GM13976 (cell line): Measurements from ENCODE around the gene ARAP2.

Source experiments
- DNase-seq: peaks from one replicate; pipeline ENCODE4 v3.0.0; 2012; ENCODE audit warnings: low spot score
- CTCF ChIP-seq: IDR thresholded peaks from 2 replicates; pipeline ENCODE4 v1.5.1; 2012; ENCODE audit warnings: borderline replicate concordance, mild to moderate bottlenecking; ENCODE audit not compliant: insufficient read depth; ENCODE audit errors: extremely low read depth, missing control alignments, control extremely low read depth
- in situ Hi-C: fragments of 300-500 bp; cut with MboI; formaldehyde crosslinking; loops from one replicate; pipeline ENCODE4 v1.12.0; 2022; ENCODE audit warnings: low sequenced_read_pairs, mixed read lengths, inconsistent platforms; ENCODE audit not compliant: unreplicated experiment

The ARAP2 gene

GRCh38 chr4:36251983-36252382 is 7.7 kb upstream of the ARAP2 start:
- in situ Hi-C loops: no loop called here
- TF ChIP-seq CTCF: no peak
- no peak for DNase-seq

- no peak for DNase-seq
- in situ Hi-C loops: no loop called here
- TF ChIP-seq CTCF: no peak
These were observed 5.3 kb upstream of the ARAP2 start for GRCh38 chr4:36249610-36250009.

GRCh38 chr4:36243355-36244256 is 708 bp downstream of the ARAP2 start:
- in situ Hi-C loops: no loop called here
- no peak for DNase-seq
- TF ChIP-seq CTCF: no peak

- in situ Hi-C loops: no loop called here
- DNase-seq: peak; percentile 13
These were observed 1.5 kb downstream of the ARAP2 start for GRCh38 chr4:36242629-36243354.

GRCh38 chr4:36241771-36242170 is 2.5 kb downstream of the ARAP2 start:
- TF ChIP-seq CTCF: no peak
- DNase-seq: peak; percentile 50
- in situ Hi-C loops: no loop called here

More at GRCh38 chr4:36242629-36243354, 1.5 kb downstream of the ARAP2 start:
- TF ChIP-seq CTCF: no peak

GRCh38 chr4:36237366-36238313 is 6.7 kb downstream of the ARAP2 start:
- DNase-seq: no peak
- no peak for TF ChIP-seq CTCF
- in situ Hi-C loops: no loop called here
